Neutrophil (primary cell): Measurements from ENCODE around the gene CENPU.

Experiments used
- H3K27ac ChIP-seq: fragments of 200-600 bp; sonication (generic); 2 replicates; pipeline ENCODE4 v1.5.1; 2016; ENCODE audit warnings: mild to moderate bottlenecking, moderate library complexity
- H3K27me3 ChIP-seq: fragments of 200-600 bp; sonication (generic); 2 replicates; pipeline ENCODE4 v1.6.0; 2016; ENCODE audit warnings: mild to moderate bottlenecking
- H3K36me3 ChIP-seq: fragments of 200-600 bp; sonication (generic); 2 replicates; pipeline ENCODE4 v1.5.1; 2017
- H3K4me1 ChIP-seq, 2 experiments: fragments of 200-600 bp in 1 of 2; sonication (generic) in 1 of 2; 1 replicate in 1 of 2; 2 replicates in 1 of 2; pipeline versions ENCODE4 v1.5.1 to v1.6.1; 2013 to 2016; ENCODE audit warnings: low read depth in 1 of 2, low read length in 1 of 2, mild to moderate bottlenecking in 1 of 2, moderate library complexity in 1 of 2; ENCODE audit not compliant: control insufficient read depth in 1 of 2, insufficient read depth in 1 of 2
- H3K4me3 ChIP-seq, 2 experiments: fragments of 200-600 bp in 1 of 2; sonication (generic) in 1 of 2; 1 replicate in 1 of 2; 2 replicates in 1 of 2; pipeline ENCODE4 v1.5.1; 2013 to 2016; ENCODE audit warnings: low read depth in 1 of 2, low read length in 1 of 2, mild to moderate bottlenecking in 1 of 2, moderate library complexity in 1 of 2
- H3K9me3 ChIP-seq: fragments of 200-600 bp; sonication (generic); 2 replicates; pipeline ENCODE4 v1.5.1; 2016
- TF ChIP-seq, protein P1 (sequence below): fragments of 200-600 bp; sonication (generic); IDR thresholded peaks from 2 replicates; pipeline ENCODE4 v1.5.1; 2016; ENCODE audit warnings: antibody characterized with exemption

Gene CENPU

DNA sequence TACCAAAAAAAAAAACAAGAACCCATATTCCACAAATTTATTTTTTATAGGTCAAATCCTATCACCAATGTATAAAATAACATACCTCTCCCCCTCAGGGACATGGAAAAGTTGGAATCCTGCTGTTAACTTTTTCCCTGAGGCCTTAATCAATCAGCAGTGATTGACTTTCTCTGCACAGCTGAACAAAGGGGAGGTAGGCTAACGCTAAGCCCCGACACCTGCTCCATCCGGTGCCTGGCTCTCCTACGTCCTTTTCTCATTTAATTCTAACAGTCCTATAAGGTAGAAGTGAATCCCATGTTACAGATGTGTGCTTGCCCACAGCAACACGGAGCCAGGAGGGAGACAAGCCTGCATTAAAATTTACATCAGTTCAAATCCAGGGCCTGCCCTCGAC lies 2.8 kb downstream of the CENPU start:
- peaks cover 3% of the 10 kb centered on the region for H3K36me3 ChIP-seq
- no peaks in the 10 kb centered on the region for H3K9me3 ChIP-seq
- TF ChIP-seq, protein P1, sequence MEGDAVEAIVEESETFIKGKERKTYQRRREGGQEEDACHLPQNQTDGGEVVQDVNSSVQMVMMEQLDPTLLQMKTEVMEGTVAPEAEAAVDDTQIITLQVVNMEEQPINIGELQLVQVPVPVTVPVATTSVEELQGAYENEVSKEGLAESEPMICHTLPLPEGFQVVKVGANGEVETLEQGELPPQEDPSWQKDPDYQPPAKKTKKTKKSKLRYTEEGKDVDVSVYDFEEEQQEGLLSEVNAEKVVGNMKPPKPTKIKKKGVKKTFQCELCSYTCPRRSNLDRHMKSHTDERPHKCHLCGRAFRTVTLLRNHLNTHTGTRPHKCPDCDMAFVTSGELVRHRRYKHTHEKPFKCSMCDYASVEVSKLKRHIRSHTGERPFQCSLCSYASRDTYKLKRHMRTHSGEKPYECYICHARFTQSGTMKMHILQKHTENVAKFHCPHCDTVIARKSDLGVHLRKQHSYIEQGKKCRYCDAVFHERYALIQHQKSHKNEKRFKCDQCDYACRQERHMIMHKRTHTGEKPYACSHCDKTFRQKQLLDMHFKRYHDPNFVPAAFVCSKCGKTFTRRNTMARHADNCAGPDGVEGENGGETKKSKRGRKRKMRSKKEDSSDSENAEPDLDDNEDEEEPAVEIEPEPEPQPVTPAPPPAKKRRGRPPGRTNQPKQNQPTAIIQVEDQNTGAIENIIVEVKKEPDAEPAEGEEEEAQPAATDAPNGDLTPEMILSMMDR: no peak
- peaks cover 12 to 18% of the 10 kb centered on the region in 2 experiments for H3K4me1 ChIP-seq
- H3K4me3 ChIP-seq: no peak overlapping the region
- no peak overlapping the region for H3K27ac ChIP-seq
- H3K27me3 ChIP-seq: no peaks in the 10 kb centered on the region

DNA sequence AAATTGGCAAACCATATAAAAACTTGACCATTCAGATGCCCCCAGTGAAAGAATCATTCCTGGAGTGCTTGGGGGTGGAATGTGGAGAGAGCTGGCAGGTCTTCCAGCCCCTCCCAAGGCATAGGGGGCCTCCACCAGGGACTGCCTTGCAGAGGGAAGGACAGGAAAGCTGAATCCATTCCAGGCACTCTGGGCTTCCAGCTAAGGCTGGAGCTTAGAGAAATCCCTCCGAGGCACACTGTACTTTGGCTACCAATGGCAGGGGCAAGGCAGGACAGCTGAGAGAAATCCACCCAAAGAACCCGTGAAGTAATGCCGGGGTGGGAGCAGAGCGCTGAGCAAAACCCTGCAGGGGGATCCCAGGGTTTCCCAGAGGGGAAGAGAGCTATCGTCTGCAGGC lies 4.0 kb downstream of the CENPU start:
- TF ChIP-seq, protein P1: no peak
- Histone ChIP-seq H3K9me3 (no peaks in the 10 kb centered on the region), H3K27me3 (no peaks in the 10 kb centered on the region), H3K36me3 (peaks cover 3% of the 10 kb centered on the region), H3K27ac (no peak overlapping the region), H3K4me3 (no peak overlapping the region), H3K4me1 (peaks cover 12 to 18% of the 10 kb centered on the region in 2 experiments)

DNA sequence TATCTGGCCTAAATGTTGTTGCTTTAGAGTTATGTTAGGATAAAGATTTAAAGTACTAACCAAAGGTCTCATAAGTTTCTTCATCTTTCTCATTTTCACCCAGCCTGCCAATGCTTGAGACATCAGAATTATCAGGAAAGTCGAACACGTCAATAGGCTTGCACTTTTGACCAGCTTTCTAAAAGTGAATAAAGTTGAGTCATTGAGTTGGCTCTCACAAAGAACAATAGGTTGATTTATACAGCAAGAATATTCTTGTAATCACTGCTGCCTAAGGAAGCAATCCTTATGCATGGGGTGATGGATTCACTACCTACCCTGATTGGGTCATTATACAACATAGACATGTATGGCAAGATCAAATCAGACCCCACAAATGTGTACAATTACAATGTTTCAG lies 5.0 kb downstream of the CENPU start:
- Histone ChIP-seq H3K4me3 (no peak overlapping the region), H3K4me1 (peaks cover 12% of the 10 kb centered on the region in 2 experiments), H3K27me3 (no peaks in the 10 kb centered on the region), H3K27ac (no peak overlapping the region), H3K36me3 (peaks cover 3% of the 10 kb centered on the region), H3K9me3 (no peaks in the 10 kb centered on the region)
- TF ChIP-seq, protein P1: no peak

DNA sequence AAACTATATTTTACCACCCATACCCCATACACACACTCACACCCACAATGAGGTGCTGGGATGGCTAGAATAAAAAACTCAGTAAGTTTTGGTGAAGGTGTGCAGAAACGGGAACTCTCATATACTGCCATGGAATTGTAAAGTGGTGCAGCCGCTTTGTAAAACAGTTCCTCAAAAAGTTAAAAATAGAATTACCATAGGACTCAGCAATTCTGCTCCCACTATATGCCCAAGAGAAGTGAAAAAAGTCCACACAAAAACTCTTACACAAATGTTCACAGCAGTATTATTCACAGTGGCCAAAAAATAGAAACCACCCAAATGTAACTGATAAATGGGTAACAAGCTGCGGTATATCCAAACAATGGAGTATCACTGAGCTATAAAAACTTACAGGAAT lies 6.5 kb downstream of the CENPU start:
- peaks cover 0 to 1% of the 10 kb centered on the region in 2 experiments for H3K4me1 ChIP-seq
- TF ChIP-seq, protein P1: no peak
- H3K36me3 ChIP-seq: peaks cover 3% of the 10 kb centered on the region
- no peaks in the 10 kb centered on the region for H3K9me3 ChIP-seq
- no peaks in the 10 kb centered on the region for H3K27me3 ChIP-seq
- no peak overlapping the region for H3K27ac ChIP-seq
- H3K4me3 ChIP-seq: no peak overlapping the region

DNA sequence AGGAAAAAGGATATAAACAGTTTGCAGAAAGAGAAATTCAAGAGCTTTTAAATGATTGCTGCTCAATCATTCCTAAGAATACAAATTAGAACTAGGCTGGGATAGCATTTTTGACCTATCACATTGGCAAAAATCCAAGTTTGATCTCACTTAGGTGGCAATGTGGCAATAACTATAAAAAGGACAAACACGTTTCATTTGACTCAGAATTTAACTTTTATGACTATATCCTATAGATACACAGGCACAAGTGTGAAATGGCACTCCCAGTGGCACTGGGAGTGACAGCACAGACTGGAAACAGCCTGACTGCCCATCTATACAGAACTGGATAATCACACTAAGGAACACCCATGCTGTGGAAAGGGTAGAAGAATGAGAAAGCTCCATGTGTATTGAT lies 11.1 kb downstream of the CENPU start:
- TF ChIP-seq, protein P1: no peak
- no peaks in the 10 kb centered on the region for H3K4me1 ChIP-seq
- no peak overlapping the region for H3K27ac ChIP-seq
- H3K9me3 ChIP-seq: no peaks in the 10 kb centered on the region
- H3K27me3 ChIP-seq: no peaks in the 10 kb centered on the region
- no peaks in the 10 kb centered on the region for H3K36me3 ChIP-seq
- H3K4me3 ChIP-seq: no peak overlapping the region

DNA sequence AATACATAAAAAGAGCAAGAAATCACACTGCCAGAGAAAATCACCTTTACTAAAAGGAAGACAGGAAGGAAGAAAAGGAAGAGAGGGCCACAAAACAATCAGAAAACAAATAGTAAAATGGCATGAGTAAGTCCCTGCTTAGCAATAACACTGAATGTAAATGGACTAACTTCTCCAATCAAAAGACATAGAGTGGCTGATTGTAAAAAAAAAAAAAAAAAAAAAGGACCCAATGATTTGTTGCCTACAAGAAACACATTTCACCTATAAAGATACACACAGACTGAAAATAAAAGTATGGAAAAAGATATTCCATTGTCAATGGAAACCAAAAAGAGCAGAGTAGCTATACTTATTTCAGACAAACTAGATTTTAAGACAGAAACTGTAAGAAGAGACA lies 12.6 kb downstream of the CENPU start:
- Histone ChIP-seq H3K27ac (no peak overlapping the region), H3K4me1 (no peaks in the 10 kb centered on the region), H3K36me3 (no peaks in the 10 kb centered on the region), H3K9me3 (no peaks in the 10 kb centered on the region), H3K27me3 (no peaks in the 10 kb centered on the region), H3K4me3 (no peak overlapping the region)
- TF ChIP-seq, protein P1: no peak
